AG04450 (cell line): Measurements from ENCODE around the gene UBXN2A. TPM values are rescaled to one million over a fixed set of nuclear protein-coding genes. Genes with fewer than 3 reads are reported as not detected.

Experiments used
- CTCF ChIA-PET: fragments of 300-600, 350-600 bp; formaldehyde crosslinking; extraction: SDS; loops from one replicate; lab custom pipeline; 2022; ENCODE audit warnings: antibody characterized with exemption, inconsistent platforms; lab: Charles Lee
- POLR2A ChIA-PET: fragments of 350-600 bp; formaldehyde crosslinking; extraction: SDS; loops from one replicate; lab custom pipeline; 2021; ENCODE audit warnings: antibody characterized with exemption, inconsistent platforms; lab: Yijun Ruan, JAX
- DNase-seq: peaks from one replicate; pipeline ENCODE4 v3.0.0-alpha.2; 2011; ENCODE audit warnings: low read depth, low spot score
- H3K27ac ChIP-seq: one replicate; pipeline ENCODE4 v1.5.1; 2012; ENCODE audit warnings: low read depth, low read length, control low read depth
- H3K27me3 ChIP-seq: one replicate; pipeline ENCODE4 v1.6.0; 2012; ENCODE audit warnings: low read length; ENCODE audit not compliant: control insufficient read depth, insufficient read depth
- H3K4me3 ChIP-seq: 2 replicates; pipeline ENCODE4 v1.5.1; 2011; ENCODE audit warnings: mild to moderate bottlenecking, low read depth, low read length, control low read depth
- H3K9me3 ChIP-seq: 2 replicates; pipeline ENCODE4 v1.5.1; 2012; ENCODE audit warnings: low read length; ENCODE audit not compliant: control insufficient read depth, insufficient read depth
- CTCF ChIP-seq: IDR thresholded peaks from 2 replicates; pipeline ENCODE4 v1.5.1; 2011; ENCODE audit warnings: low read depth, low read length, control low read depth, inconsistent platforms
- polyA plus RNA-seq: library from polyadenylated mRNA; depleted of rRNA; stranded (reverse); fragments of >200 nt; gene quantifications from 2 replicates; pipeline ENCODE4 v1.2.3, GENCODE V29; 2011

Gene UBXN2A
- polyA plus RNA-seq, 1 experiment: 13.1 TPM

DNA sequence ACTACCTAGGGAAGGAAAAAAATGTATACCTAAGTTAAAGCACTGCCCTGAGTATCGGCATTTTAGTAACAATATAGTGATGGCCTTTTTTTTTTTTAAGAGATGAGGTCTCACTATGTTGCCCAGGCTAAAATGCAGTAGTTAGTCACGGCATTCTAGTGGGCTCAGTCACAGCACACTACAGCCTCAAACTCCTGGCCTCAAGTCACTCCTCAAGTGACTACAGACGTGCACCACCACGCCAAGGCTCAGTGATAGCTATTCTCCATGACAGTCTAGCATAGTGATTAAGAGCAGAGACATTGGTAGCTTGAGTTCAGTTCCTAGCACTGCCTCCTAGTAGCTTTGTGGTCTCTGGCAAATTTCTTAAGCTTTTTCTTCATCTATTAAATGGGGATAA is 27.6 kb downstream of the UBXN2A start:
- Histone ChIP-seq H3K27me3 (no peaks in the 10 kb centered on the region), H3K9me3 (no peaks in the 10 kb centered on the region), H3K4me3 (no peak overlapping the region), H3K27ac (no peak overlapping the region)
- DNase-seq: no peak
- TF ChIP-seq CTCF: no peak
- POLR2A ChIA-PET: interaction anchor here (0.7 kb wide), 1 partner anchor 300 kb away, joined by 3 read pairs; no protein-coding TSS in a partner anchor
- CTCF ChIA-PET: no interaction called here

DNA sequence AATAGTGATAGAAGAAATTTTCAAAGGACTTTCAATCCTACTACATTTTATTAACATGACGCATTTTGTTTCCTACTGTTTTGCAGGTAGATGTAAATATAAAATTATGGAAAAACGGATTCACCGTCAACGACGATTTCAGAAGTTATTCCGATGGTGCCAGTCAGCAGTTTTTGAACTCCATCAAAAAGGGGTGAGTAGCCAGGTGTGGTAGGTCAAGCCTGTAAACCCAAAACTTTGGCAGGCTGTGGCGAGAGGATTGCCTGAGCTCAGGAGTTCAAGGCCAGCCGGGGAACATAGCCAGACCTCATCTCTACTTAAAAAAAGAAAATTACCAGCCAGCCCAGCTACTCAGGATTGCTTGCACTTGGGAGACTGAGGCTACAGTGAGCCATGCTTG is 36.6 kb downstream of the UBXN2A start:
- no peaks in the 10 kb centered on the region for H3K27me3 ChIP-seq
- TF ChIP-seq CTCF: no peak
- ChIA-PET CTCF (no interaction called here), POLR2A (interaction anchor here (0.6 kb wide), 1 partner anchor 343 kb away, joined by 3 read pairs; no protein-coding TSS in a partner anchor)
- no peak overlapping the region for H3K4me3 ChIP-seq
- no peaks in the 10 kb centered on the region for H3K9me3 ChIP-seq
- H3K27ac ChIP-seq: no peak overlapping the region
- DNase-seq: no peak

DNA sequence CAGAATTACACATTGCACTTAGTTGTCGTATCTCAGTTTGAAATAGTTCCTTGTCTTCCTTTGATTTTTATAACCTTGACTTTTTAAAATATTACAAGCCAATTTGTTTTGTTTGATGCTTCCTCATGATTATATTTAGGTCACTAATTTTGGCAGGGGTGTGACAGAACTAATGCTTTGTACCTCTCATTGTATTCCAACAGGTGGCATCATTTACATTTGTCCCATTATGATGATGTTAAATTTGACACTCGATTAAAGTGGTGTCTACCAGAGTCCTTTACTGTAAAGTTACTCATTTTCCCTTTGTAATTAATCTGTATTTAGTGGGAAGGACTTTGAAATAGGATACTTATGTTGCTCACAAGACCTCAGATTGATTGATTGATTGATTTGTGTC is 48.1 kb downstream of the UBXN2A start:
- CTCF ChIA-PET: no interaction called here
- peak; percentile 28; the same call in 1 of the 2 replicates for TF ChIP-seq CTCF
- DNase-seq: no peak

GRCh38 chr2:23992931-23993330 is 52.7 kb downstream of the UBXN2A start:
- ChIA-PET POLR2A (interaction anchor here (0.6 kb wide), 1 partner anchor 65 kb away, joined by 10 read pairs; no protein-coding TSS in a partner anchor), CTCF (interaction anchor here (2.7 kb wide), 1 partner anchor 66 kb away, joined by 7 read pairs; the partner anchor contains the start of gene ATAD2B)
- Histone ChIP-seq H3K27ac (no peak overlapping the region), H3K4me3 (no peak overlapping the region), H3K27me3 (no peaks in the 10 kb centered on the region), H3K9me3 (no peaks in the 10 kb centered on the region)
- no peak for DNase-seq
- no peak for TF ChIP-seq CTCF

More for the DNA sequence above, 48.1 kb downstream of the UBXN2A start:
- H3K27ac ChIP-seq: no peak overlapping the region
- no peaks in the 10 kb centered on the region for H3K9me3 ChIP-seq
- POLR2A ChIA-PET: no interaction called here
- H3K27me3 ChIP-seq: no peaks in the 10 kb centered on the region
- H3K4me3 ChIP-seq: no peak overlapping the region

DNA sequence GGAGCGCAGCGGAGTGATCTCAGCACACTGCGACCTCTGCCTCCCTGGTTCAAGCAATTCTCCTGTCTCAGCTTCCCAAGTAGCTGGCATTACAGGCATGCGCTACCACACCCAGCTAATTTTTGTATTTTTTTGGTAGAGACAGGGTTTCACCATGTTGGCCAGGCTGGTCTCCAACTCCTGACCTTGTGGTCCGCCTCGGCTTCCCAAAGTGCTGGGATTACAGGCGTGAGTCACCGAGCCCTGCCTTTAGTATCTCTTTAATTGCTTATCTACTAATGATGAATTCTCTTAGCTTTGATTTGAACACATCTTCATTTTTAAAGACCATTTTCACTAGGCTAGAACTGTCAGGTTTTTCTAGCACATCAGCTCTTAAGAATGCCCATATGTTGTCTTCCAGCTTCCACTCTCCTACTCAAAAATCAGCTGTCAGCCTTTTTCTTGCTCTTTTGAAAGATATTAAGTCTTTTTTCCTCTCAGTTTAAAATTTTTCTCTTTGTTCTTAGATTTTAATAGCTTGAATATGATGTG is 53.5 kb downstream of the UBXN2A start:
- CTCF ChIA-PET: interaction anchor here (2.7 kb wide), 1 partner anchor 67 kb away, joined by 7 read pairs; the partner anchor contains the start of gene ATAD2B
- Histone ChIP-seq H3K9me3 (no peaks in the 10 kb centered on the region), H3K27me3 (no peaks in the 10 kb centered on the region), H3K27ac (no peak overlapping the region), H3K4me3 (no peak overlapping the region)
- POLR2A ChIA-PET: interaction anchor here (0.6 to 0.7 kb wide), 3 partner anchors 9 to 66 kb away, joined by 3 to 10 read pairs (median 3); no protein-coding TSS in a partner anchor
- TF ChIP-seq CTCF: no peak
- DNase-seq: no peak
